IPS-NIHi7 (cell line): ENCODE results near the gene ANKS1B.
"Not testable (repeated sequence)": the region's sequence is repeated elsewhere in the genome, so short reads cannot be mapped to it uniquely, and the experiment has no call there.

Experiments
- DNase-seq: peaks from one replicate; pipeline ENCODE4 v3.0.0; 2012; ENCODE audit warnings: mixed read lengths; ENCODE audit errors: extremely low spot score

The ANKS1B gene

DNA sequence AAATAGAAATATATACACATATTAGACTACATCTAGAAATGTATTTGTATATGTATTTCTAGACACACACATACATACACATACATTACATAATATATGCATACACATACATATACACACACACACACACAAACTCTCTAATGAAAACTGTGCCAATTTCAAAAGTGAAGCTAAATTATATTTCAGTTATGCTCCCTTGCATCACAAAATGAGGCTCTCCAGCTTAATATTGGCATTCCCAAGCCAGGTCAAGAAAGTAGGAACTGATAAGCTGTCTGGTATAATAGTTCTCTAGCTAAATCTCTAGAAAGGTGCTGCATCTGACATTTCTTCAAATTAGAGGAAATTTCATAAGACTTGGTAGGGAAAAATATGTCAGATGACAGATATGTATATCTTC lies 280.3 kb downstream of the ANKS1B start:
- DNase-seq: no peak

DNA sequence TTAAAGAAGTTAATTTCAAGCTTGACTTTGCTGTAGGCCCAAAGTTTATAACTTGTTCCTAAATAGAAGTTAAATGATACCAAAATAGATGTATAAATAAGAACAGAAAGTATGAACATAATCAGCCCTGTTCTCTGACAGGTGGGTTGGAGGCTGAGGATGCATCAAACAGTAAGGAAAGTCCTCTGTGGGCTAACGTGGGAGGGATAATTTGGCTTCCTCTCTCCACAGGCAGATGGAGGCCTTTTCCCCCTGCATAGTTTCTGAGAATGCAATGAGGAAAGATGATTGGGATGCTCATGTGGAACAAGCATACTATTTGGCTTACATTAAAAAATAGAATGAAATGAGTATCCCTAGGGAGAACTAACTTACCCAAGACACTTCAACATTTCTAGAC lies 280.7 kb downstream of the ANKS1B start:
- no peak for DNase-seq

DNA sequence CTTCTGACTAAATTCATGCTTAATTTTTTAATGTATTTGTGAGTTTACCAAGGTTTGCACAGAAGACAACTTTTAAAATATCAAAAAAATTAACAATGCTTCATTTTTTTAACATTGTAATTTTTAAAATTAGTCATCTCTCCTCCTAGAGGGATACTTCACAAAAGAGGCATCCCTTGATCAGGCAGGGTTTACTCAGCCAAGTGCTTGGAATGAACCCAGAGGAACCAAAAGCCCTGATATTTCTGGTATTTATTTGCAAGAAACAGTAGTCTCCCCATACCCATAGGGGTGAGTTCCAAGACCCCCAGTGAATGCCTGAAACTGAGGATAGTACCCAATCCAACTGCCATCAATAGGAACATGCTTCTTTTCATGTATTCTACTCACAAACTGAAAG lies 284.7 kb downstream of the ANKS1B start:
- DNase-seq: no peak

DNA sequence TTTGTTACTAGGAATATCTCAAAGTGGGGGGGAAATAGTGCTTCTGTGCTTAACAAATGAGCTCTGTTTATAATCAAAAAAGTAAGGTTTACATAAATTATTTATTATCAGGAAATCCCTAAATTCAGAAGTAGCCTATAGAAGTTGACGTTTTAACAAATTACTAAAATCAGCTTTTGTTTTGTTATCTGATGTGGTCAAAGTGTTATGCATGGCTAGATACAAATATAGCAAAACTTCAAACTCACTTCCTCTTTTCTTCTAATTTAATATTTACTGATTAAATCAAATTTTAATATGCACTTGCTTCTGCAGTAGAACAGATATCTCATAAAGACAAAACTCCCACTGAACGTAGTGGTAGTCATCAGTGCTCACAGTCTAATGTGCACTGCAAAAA lies 289.7 kb downstream of the ANKS1B start:
- DNase-seq: no peak

DNA sequence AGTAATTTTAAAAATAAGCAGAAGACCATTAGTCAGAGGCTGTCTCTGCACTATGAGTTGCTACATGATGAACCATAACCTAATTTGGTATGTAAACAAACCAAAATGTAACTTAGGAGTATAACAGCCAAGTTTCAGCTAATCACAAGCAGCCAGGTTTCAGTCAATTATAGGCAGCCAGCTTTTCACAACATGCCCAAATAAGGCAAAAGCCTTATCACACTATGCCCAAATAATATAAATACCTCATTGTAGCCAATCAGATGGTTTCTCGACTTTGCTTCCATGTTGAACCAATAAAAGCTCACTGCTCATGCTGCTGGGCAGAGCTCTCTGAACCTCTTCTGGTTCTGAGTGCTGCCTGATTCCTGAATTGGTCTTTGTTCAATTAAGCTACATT lies 298.6 kb downstream of the ANKS1B start:
- DNase-seq: no peak

DNA sequence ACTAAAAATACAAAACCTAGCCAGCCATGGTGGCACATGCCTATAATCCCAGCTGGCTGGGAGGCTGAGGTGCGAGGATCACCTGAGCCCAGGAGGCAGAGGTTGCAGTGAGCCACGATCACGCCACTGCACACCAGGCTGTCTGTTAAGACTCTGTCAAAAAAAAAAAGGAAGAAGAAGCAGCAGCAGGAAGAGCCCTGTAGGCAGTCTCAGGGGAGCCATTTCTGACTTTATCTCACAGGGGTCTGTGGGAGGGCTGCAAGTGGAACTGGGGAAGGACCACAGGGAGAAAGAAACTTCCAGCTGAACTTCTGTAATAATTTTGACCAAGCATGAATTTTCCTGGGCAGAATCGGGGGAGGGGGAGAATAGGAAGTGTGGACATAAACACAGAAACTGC lies 304.5 kb downstream of the ANKS1B start:
- no peak for DNase-seq

DNA sequence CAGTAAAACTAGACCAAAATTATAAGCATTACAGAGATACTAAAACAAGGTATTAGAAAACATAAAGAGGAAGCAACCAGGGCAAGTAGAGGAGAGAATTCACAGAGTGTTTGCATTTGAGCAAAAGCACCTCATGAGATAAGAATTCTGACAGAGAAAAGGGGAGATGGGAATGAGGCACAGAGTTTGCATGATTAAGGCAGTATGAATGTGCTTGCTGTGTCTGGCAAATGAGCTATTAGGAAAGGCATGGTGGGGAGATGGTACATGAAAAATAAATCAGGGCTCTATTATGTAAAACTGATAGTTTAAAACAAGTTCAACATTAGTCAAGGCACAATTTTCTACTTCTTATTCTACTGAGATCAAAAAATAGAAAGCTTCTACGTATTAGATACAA lies 314.1 kb downstream of the ANKS1B start:
- DNase-seq: no peak

DNA sequence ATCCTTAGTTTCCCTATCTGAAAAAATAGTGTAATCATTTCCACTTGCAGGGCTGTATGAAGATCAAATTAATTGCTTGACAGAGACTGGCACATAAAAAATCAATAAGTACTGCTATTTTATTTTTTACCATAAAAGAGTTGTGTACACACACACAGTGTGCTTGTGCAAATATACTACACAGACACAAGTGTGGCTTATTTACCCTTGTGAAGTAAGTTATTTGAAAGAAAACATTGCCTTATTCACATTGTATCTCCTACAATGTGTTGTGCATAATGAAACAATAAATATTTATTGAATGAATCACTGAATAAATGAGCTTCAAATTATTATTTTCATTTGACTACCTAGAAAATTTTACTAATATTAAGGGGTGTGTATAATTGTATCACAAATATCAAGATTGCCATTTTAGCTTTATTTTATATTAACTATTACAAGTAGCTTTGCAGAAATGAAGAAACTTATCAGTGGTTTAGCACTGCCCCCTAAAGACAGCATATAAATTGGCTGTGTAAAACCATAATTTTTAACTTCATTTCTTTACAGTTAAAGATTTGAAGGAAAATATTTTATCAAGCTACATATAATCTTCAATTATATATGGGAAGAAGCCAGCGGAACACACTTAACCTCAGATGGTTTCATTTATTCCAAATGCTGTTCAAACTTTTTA lies 325.9 kb downstream of the ANKS1B start:
- DNase-seq: no peak

DNA sequence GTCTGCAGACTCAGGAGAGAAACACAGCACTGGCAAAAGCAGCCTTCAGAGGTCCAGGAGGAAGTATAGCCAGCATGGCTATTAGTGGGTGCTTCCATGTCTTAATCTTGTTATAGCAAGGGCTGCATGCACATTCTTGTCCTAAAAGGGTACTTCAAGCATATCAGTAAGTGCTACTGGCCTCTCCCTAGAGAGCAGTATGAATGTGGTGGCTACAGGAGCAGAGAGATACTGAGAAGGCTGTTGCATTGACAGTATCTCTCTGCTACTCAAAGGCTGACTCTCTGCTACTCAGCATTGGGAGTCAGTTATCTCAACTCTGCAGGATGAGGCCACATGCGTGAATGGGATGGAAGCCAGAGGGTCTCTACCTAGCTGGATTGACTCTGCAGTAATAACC lies 335.2 kb downstream of the ANKS1B start:
- DNase-seq: peak; percentile 15

DNA sequence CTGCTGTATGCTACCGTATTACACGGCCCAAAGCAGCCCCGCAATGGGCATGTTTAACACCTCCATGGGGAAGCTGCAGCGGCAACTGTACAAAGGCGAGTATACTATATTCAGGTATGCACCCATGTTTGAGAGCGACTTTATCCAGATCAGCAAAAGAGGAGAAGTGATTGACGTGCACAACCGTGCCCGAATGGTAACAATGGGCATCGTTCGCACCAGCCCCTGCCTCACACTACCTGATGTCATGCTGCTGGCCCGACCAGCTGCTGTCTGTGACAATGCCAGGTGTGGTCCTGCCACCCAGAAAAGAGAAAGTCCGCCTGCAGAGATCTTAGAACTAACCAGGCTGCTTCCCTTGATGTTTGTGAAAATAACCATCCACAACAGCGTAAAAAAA lies 336.6 kb downstream of the ANKS1B start:
- no peak for DNase-seq

DNA sequence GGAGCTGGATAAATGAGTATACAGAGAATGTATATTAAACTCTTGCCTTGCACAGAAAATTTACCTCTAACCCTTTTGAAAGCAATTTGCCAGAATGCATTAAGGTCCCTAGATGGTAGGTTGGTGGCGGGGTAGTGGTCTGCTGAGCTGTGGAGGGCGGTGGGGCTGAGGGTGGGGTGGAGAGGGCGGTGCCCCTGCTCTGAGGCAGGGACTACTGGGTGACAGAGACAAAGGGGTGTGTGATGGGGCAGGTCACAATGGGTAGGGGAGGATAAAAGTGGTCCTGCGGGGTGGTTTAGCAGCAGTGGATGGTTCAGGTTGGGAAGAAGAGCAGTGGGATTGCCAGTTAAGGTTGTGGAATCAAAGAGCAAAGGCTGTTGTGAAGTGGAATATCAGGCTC lies 337.3 kb downstream of the ANKS1B start, which contains the start of gene GARIN6:
Gene GARIN6 (plus strand): TSS at position 301 of the 400 bp plus-strand sequence. CDS start 422 bp downstream, outside the sequence.
- DNase-seq: no peak

DNA sequence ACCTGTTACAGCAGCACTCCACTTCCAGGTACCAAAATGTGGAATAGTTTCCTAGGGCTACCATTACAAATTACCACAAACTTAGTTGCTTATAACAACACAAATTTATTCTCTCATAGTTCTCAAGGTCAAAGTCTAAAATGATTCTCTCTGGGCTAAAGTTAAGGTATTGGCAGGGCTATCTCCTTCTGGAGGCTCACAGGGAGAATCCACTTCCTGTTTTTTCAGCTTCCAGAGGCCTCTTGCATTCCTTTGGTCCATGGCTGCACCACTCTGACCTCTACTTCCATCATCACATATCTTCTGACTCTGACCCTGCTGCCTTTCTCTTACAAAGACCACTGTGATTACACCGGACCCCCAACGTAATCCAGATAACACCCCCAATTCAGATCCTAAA lies 340.1 kb downstream of the ANKS1B start:
- DNase-seq: no peak

DNA sequence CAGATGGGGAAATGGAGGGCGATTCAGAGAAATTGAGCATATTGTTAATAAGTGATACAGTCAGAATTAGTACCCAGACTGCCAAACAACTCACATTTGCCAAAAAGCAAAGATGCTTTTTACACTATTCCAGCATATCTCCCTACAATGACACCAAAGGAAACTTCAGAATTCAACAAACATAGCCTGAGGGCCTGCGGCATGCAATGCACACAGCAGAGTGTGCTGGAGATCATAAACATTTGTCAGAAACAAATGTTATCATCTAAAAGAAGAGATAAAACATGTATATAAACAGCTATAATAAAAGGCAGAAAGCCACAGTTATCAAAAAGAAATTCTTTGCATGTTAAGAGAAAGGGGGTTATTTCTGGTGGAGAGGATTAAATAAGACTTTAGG lies 357.3 kb downstream of the ANKS1B start:
- DNase-seq: no peak

DNA sequence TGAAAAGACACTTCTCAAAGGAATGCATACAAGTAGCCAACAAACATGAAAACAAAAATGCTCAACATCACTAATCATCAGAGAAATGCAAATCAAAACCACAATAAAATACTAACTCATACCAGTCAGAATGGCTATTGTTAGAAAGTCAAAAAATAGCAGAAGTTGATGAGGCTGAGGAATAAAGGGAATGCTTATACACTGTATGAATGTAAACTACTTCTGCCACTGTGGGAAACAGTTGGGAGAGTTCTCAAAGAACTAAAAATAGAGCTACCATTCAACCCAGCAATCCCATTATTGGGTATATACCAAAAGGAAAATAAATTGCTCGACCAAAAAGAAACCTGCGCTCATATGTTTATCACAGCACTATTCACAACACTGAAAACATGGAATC lies 360.1 kb downstream of the ANKS1B start:
- DNase-seq: not testable (repeated sequence)

DNA sequence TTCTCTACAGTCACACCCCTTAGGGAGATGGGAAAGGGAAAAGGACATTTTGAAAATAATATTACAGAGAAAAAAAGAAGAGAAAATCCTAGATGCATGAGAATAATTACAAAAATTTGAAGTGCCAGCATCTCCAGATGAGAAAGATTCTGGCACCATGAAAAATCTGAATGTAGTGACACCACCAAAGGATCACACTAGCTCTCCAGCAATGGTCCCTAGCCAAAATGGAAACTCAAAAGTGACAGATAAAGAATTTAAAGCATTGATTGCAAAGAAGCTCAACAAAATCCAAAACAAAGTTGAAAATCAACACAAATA lies 364.6 kb downstream of the ANKS1B start:
- no peak for DNase-seq

DNA sequence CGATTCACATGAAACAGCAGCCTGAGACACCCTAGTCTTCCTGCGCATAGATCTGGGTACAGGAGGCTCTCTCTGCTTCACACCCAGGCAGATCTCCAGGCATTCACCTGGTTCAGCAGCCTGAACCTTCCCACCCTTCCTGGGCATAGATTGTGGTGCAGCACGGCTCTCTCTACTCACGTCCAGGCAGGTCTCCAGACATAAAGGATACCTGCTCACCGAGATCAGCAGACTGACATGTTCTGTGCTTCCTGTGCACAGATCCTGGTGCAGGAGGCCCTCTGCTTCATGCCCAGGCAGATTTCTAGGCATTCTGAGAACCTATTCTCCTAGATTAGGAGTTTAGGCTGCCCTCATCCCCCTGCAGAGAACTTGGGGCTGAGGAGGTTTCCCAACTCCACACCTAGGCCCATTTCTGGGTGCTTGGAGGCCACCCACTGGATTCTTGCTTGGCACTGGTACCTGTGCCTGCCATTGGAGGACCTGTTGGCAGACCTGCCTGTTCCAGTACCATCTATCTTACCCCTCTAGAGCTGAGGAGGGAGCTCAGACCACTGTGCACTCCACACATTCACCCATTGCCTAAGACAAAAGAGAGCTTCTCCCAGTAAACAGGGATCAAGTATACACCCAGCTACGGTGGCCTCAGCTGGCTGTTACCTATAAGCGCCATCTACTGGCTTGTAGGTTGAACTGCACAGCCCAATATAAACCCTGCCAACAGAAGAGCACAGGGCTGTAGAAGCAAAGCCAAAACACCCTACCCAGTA lies 365.2 kb downstream of the ANKS1B start:
- DNase-seq: peak; percentile 45

DNA sequence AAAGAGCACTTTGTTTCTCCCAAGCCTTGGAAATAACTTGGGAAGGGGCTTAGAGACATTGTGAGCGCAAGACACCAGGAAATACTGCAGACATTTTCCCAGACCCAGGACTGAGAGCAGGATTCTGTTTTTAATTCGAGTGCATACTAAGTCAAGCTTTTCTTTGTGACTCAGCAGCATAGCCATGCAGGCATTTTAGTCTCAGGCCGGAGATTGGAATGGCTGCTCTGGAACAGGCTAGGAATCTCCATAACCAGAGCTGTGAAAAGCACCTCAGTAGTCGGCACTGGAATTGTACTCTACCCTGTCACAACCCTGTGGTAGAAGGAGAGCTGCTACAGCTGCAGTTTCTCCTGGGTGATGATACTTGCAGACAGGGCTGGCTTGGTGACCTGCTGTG lies 366.1 kb downstream of the ANKS1B start:
- DNase-seq: no peak

DNA sequence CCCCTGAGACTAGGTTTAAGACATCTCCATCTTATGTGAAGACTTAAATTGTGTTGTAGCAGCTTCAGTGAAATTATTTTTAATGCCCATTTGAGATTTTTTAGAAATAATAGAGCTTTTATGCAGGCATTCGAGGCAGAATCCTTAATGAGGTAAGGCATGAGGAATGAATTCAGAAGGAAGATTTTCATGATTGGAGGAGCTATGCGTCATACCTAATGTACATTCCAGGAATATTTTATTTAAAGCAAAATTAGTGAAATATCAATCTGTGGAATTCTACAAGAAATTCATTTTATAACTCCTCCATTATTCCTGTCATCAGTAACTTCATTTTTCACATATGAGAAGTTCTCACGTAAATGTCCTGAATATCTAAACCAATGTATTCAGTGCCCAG lies 373.1 kb downstream of the ANKS1B start:
- no peak for DNase-seq

DNA sequence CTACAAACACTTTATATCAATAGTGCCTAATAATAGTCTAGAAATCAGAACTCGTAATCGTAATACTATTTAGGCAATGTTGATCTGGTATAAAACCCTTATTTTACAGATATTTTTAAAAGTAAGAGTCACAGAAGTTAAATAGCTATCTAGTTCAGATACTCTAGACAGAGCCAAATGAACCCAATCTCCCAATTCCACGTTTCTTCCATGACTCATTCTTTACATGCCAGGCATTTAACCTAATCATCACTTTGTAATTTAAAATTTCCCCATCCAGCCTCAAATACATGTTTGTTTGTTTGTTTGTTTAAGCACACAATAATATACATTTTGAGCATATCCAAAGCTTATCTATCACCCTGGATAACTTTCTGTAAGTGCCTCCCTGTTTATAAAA lies 373.6 kb downstream of the ANKS1B start:
- DNase-seq: no peak

DNA sequence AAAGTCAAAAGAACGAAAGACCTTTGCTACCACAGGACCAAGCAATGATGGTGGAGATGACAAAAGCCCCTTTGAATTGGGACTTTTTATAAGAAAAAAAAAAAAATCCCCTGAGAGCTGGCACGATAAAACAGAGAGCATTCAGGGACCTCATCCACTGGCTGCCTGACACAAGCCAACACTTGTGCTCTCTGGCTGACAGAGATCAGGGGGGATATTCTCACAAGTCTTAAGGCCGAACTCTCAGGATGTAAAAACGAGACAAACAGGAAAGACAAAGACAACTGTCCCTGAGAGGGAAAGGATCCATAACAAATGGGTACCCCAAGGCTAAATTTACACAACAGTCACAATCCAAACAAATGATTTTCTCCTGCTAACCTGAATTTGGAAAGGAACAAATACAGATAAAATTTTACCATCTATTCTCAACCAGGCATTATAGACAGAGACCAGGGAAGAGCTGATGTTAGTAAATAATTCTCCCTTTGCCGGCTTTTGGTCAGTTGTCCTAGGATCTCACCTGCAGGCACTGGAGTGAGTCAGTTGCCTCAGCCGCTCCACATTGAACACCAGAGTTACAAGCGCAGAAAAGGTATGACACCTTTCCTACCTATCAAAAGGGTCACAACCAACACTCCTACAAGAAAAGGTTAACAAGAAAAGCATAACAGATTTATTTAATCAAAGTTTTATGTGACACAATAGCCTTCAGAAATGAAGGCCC lies 375.1 kb downstream of the ANKS1B start:
- peak; percentile 47 for DNase-seq

DNA sequence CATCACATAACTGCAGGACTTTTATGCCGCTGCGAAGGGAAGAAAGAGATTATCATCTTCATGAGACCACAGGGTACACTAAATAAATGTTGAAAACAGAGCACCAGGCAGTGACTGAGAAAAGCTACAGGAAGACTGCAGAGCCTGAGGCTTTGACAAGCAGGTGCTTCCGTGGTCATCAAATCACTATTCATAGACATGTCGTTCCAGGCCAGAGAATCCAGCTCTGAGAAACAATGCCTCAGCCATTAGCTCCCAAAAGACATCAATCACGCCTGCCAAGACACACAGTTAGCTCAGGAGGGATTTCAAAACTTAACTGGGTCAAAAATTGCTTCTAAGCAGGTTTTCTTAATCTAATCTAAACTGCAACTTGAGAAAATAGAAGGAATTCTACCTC lies 384.3 kb downstream of the ANKS1B start:
- no peak for DNase-seq

DNA sequence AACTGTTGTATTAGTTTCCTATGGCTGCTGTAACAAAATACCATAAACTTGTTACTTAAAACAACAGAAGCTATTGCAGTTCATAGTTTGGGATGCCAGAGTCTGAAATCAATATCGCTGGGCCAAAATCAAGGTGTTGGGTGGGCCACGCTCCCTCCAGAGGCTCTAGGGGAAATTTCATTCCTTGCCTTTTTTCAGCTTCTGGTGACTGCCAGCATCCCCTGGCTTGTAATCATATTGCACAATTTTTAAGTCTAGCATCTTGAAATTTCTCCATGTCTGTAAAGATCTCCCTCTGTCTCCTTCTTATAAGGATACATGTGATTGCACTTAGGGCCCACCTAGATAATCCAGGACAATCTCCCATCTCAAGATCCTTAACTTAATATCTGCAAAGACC lies 386.0 kb downstream of the ANKS1B start:
- DNase-seq: no peak

DNA sequence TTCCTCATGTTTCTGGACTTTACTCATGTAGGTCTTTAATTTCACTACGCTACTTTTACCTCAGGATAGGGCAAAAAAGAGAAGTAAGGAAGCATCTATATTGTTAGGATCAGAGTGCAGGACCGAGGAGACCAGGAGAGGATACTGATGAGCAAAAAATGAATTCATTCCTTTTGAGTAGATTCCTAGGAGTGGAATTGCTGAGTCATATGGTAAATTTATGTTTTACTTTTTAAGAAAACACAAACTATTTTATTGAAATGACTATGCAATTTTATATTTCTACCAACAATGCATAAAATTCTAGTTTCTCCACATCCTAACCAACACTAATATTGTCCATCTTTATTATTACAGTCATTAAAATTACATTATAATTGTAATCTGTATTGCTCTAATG lies 388.0 kb downstream of the ANKS1B start:
- DNase-seq: no peak
